Central memory CD8-positive, alpha-beta T cell (primary cell): ENCODE data around the gene LCN10.
"Not testable (repeated sequence)": the region's sequence is repeated elsewhere in the genome, so short reads cannot be mapped to it uniquely, and the experiment has no call there.

Experiments used
- ATAC-seq: fragments of 150-1000 bp; cut with Tn5 transposase; replicated peaks from 2 replicates; pipeline ENCODE4 v1.10.0; 2022; ENCODE audit warnings: mild to moderate bottlenecking, moderate FRiP score, moderate number of reproducible peaks; ENCODE audit not compliant: poor library complexity, severe bottlenecking; ENCODE audit errors: extremely low read depth
- DNase-seq, 2 donors: peaks; one replicate each; pipeline ENCODE4 v3.0.0; 2021; ENCODE audit warnings: low spot score in 2 of 2
- H3K27ac Mint-ChIP-seq: one replicate; pipeline ENCODE4 v1.8.0; 2022; ENCODE audit warnings: low read depth, mild to moderate bottlenecking, moderate library complexity, mixed read lengths
- H3K27me3 Mint-ChIP-seq: one replicate; pipeline ENCODE4 v1.8.0; 2022; ENCODE audit warnings: mixed read lengths
- H3K36me3 Mint-ChIP-seq: one replicate; pipeline ENCODE4 v1.8.0; 2022; ENCODE audit warnings: mild to moderate bottlenecking, moderate library complexity, mixed read lengths; ENCODE audit not compliant: insufficient read depth
- H3K4me1 Mint-ChIP-seq: one replicate; pipeline ENCODE4 v1.8.0; 2022; ENCODE audit warnings: mixed read lengths
- H3K4me3 Mint-ChIP-seq: one replicate; pipeline ENCODE4 v1.8.0; 2022; ENCODE audit warnings: mild to moderate bottlenecking, moderate library complexity, mixed read lengths
- H3K9me3 Mint-ChIP-seq: one replicate; pipeline ENCODE4 v1.8.0; 2022; ENCODE audit warnings: mixed read lengths

Gene LCN10

GRCh38 chr9:136765041-136765440 is 22.3 kb upstream of the LCN10 start:
- H3K27me3 Mint-ChIP-seq = peaks cover 8% of the 10 kb centered on the region
- H3K4me1 Mint-ChIP-seq = peaks cover 7% of the 10 kb centered on the region
- H3K9me3 Mint-ChIP-seq = no peaks in the 10 kb centered on the region
- H3K36me3 Mint-ChIP-seq = peaks cover 1% of the 10 kb centered on the region
- H3K27ac Mint-ChIP-seq = no peak overlapping the region
- DNase-seq = no peak
- H3K4me3 Mint-ChIP-seq = no peak overlapping the region
- no peak for ATAC-seq

- Mint-ChIP-seq H3K4me3 (no peak within 1 kb of the TSS), H3K36me3 (no peaks in the 10 kb centered on the region), H3K4me1 (peaks cover 7% of the 10 kb centered on the region), H3K9me3 (no peaks in the 10 kb centered on the region), H3K27ac (no peak within 1 kb of the TSS), H3K27me3 (peaks cover 8% of the 10 kb centered on the region)
- no peak for ATAC-seq
- no peak for DNase-seq
These were observed 21.7 kb upstream of the LCN10 start, which contains the start of gene LCN15 for GRCh38 chr9:136764301-136764891. LCN15 (minus strand) TSS chr9:136764518; CDS start chr9:136764488, 30 bp downstream.

- no peaks in the 10 kb centered on the region for H3K9me3 Mint-ChIP-seq
- no peak for DNase-seq
These were observed 20.9 kb upstream of the LCN10 start for GRCh38 chr9:136763649-136764035.

GRCh38 chr9:136762915-136763648 is 20.3 kb upstream of the LCN10 start:
- no peak overlapping the region for H3K27ac Mint-ChIP-seq
- peaks cover 8% of the 10 kb centered on the region for H3K27me3 Mint-ChIP-seq
- H3K9me3 Mint-ChIP-seq = no peaks in the 10 kb centered on the region
- no peaks in the 10 kb centered on the region for H3K36me3 Mint-ChIP-seq
- DNase-seq (no peak), ATAC-seq (no peak)
- H3K4me3 Mint-ChIP-seq = no peak overlapping the region
- peaks cover 7% of the 10 kb centered on the region for H3K4me1 Mint-ChIP-seq

More at GRCh38 chr9:136763649-136764035, 20.9 kb upstream of the LCN10 start:
- Mint-ChIP-seq H3K27ac (no peak overlapping the region), H3K4me3 (no peak overlapping the region), H3K27me3 (peaks cover 8% of the 10 kb centered on the region), H3K36me3 (no peaks in the 10 kb centered on the region), H3K4me1 (peaks cover 7% of the 10 kb centered on the region)
- no peak for ATAC-seq

- H3K4me1 Mint-ChIP-seq = peaks cover 7% of the 10 kb centered on the region
- H3K9me3 Mint-ChIP-seq = no peaks in the 10 kb centered on the region
- H3K4me3 Mint-ChIP-seq = no peak overlapping the region
- ATAC-seq (no peak), DNase-seq (no peak)
- peaks cover 3% of the 10 kb centered on the region for H3K27me3 Mint-ChIP-seq
- no peak overlapping the region for H3K27ac Mint-ChIP-seq
- H3K36me3 Mint-ChIP-seq = no peaks in the 10 kb centered on the region
These were observed 19.5 kb upstream of the LCN10 start for GRCh38 chr9:136762221-136762691.

GRCh38 chr9:136761545-136761981 is 18.8 kb upstream of the LCN10 start:
- no peaks in the 10 kb centered on the region for H3K9me3 Mint-ChIP-seq
- H3K36me3 Mint-ChIP-seq = no peaks in the 10 kb centered on the region
- no peak overlapping the region for H3K27ac Mint-ChIP-seq
- no peak overlapping the region for H3K4me3 Mint-ChIP-seq
- peaks cover under 1% of the 10 kb centered on the region for H3K4me1 Mint-ChIP-seq
- DNase-seq (no peak), ATAC-seq (no peak)
- no peaks in the 10 kb centered on the region for H3K27me3 Mint-ChIP-seq

- H3K4me1 Mint-ChIP-seq, H3K9me3 Mint-ChIP-seq, H3K36me3 Mint-ChIP-seq, DNase-seq, ATAC-seq, H3K27ac Mint-ChIP-seq, H3K27me3 Mint-ChIP-seq, H3K4me3 Mint-ChIP-seq: not testable (repeated sequence)
These were observed 18.2 kb upstream of the LCN10 start for GRCh38 chr9:136760834-136761544.

- Mint-ChIP-seq H3K27me3 (no peaks in the 10 kb centered on the region), H3K4me1 (no peaks in the 10 kb centered on the region), H3K27ac (peak overlapping the region; percentile 55), H3K36me3 (no peaks in the 10 kb centered on the region), H3K4me3 (no peak overlapping the region), H3K9me3 (no peaks in the 10 kb centered on the region)
- no peak for DNase-seq
- ATAC-seq = no peak
These were observed 17.7 kb upstream of the LCN10 start for GRCh38 chr9:136760424-136760823.

- H3K36me3 Mint-ChIP-seq = no peaks in the 10 kb centered on the region
- H3K27ac Mint-ChIP-seq = peak overlapping the region; percentile 55
- ATAC-seq = no peak
- no peaks in the 10 kb centered on the region for H3K9me3 Mint-ChIP-seq
- no peaks in the 10 kb centered on the region for H3K27me3 Mint-ChIP-seq
- H3K4me1 Mint-ChIP-seq = no peaks in the 10 kb centered on the region
- H3K4me3 Mint-ChIP-seq = no peak overlapping the region
- no peak for DNase-seq
These were observed 16.9 kb upstream of the LCN10 start for GRCh38 chr9:136759436-136760325.

- no peak overlapping the region for H3K4me3 Mint-ChIP-seq
- no peak for DNase-seq
- H3K27ac Mint-ChIP-seq = no peak overlapping the region
- ATAC-seq = no peak
- H3K36me3 Mint-ChIP-seq = no peaks in the 10 kb centered on the region
- H3K4me1 Mint-ChIP-seq = no peaks in the 10 kb centered on the region
- H3K27me3 Mint-ChIP-seq = no peaks in the 10 kb centered on the region
- H3K9me3 Mint-ChIP-seq = no peaks in the 10 kb centered on the region
These were observed 16.3 kb upstream of the LCN10 start for GRCh38 chr9:136759001-136759400.

- H3K27ac Mint-ChIP-seq = no peak overlapping the region
- H3K4me3 Mint-ChIP-seq = no peak overlapping the region
- DNase-seq = no peak
- H3K36me3 Mint-ChIP-seq = no peaks in the 10 kb centered on the region
- H3K4me1 Mint-ChIP-seq = no peaks in the 10 kb centered on the region
- H3K9me3 Mint-ChIP-seq = peaks cover 2% of the 10 kb centered on the region
- H3K27me3 Mint-ChIP-seq = no peaks in the 10 kb centered on the region
- no peak for ATAC-seq
These were observed 15.0 kb upstream of the LCN10 start for GRCh38 chr9:136757751-136758140.

GRCh38 chr9:136757328-136757727 is 14.6 kb upstream of the LCN10 start:
- ATAC-seq (no peak), DNase-seq (no peak)
- no peak overlapping the region for H3K4me3 Mint-ChIP-seq
- H3K27ac Mint-ChIP-seq = no peak overlapping the region
- no peaks in the 10 kb centered on the region for H3K27me3 Mint-ChIP-seq
- H3K4me1 Mint-ChIP-seq = no peaks in the 10 kb centered on the region
- H3K9me3 Mint-ChIP-seq = peaks cover 6% of the 10 kb centered on the region
- peaks cover 1% of the 10 kb centered on the region for H3K36me3 Mint-ChIP-seq
